HepG2 (cell line): ENCODE measurements around the gene JAG1. TPM values are rescaled to one million over a fixed set of nuclear protein-coding genes. Genes with fewer than 3 reads are reported as not detected.

Experiments used
- ADNP ChIP-seq: sonication (generic); formaldehyde crosslinking; IDR thresholded peaks from 2 replicates; pipeline ENCODE4 v1.4.0; 2020; ENCODE audit warnings: missing genetic modification reagents
- CBX2 ChIP-seq, 2 experiments: fragments of 200-600 bp in 1 of 2; sonication (generic); formaldehyde crosslinking in 1 of 2; IDR thresholded peaks; 2 replicates each; pipeline versions ENCODE4 v1.7.0 to v1.8.1; 2018 to 2022; ENCODE audit warnings: low read depth in 2 of 2, low read length in 1 of 2, mild to moderate bottlenecking in 1 of 2, missing genetic modification reagents in 1 of 2
- FOXA1 ChIP-seq, 2 experiments: fragments of 450-650 bp in 1 of 2; sonication (generic) in 1 of 2; formaldehyde crosslinking in 1 of 2; IDR thresholded peaks; 2 replicates each; pipeline versions ENCODE4 v1.4.0 to v1.6.1; 2016 to 2020; ENCODE audit warnings: missing genetic modification reagents in 1 of 2
- HNF4A ChIP-seq: sonication (generic); formaldehyde crosslinking; IDR thresholded peaks from 2 replicates; pipeline ENCODE4 v1.4.0; 2020; ENCODE audit warnings: missing genetic modification reagents
- MZF1 ChIP-seq: sonication (generic); formaldehyde crosslinking; IDR thresholded peaks from 2 replicates; pipeline ENCODE4 v1.8.1; 2023; ENCODE audit warnings: mild to moderate bottlenecking, missing genetic modification reagents, borderline replicate concordance
- NFKB2 ChIP-seq: sonication (generic); formaldehyde crosslinking; IDR thresholded peaks from 2 replicates; pipeline ENCODE4 v1.4.0; 2020; ENCODE audit warnings: missing genetic modification reagents, borderline replicate concordance
- PRPF4 ChIP-seq: fragments of 200-400 bp; formaldehyde crosslinking; IDR thresholded peaks from 2 replicates; pipeline ENCODE4 v1.6.1; 2016; ENCODE audit warnings: low read length, low read depth; ENCODE audit not compliant: poor library complexity, severe bottlenecking
- THAP11 ChIP-seq: IDR thresholded peaks from 2 replicates; pipeline ENCODE4 v1.6.1; 2016; ENCODE audit warnings: missing biosample characterization, missing genetic modification reagents
- TRIM24 ChIP-seq: sonication (generic); formaldehyde crosslinking; IDR thresholded peaks from 2 replicates; pipeline ENCODE4 v1.8.0; 2022; ENCODE audit warnings: mild to moderate bottlenecking, missing genetic modification reagents
- ZFAT ChIP-seq: sonication (generic); formaldehyde crosslinking; conservative IDR thresholded peaks from 2 replicates; pipeline ENCODE4 v1.8.1; 2023; ENCODE audit warnings: missing genetic modification reagents, inconsistent platforms
- ZFY ChIP-seq: sonication (generic); formaldehyde crosslinking; IDR thresholded peaks from 2 replicates; pipeline ENCODE4 v1.4.0; 2020; ENCODE audit warnings: missing genetic modification reagents
- ZNF567 ChIP-seq: sonication (generic); formaldehyde crosslinking; IDR thresholded peaks from 2 replicates; pipeline ENCODE4 v1.8.1; 2023; ENCODE audit warnings: mild to moderate bottlenecking, missing genetic modification reagents, borderline replicate concordance
- ZNF615 ChIP-seq: sonication (generic); formaldehyde crosslinking; IDR thresholded peaks from 2 replicates; pipeline ENCODE4 v1.5.0; 2020; ENCODE audit warnings: mild to moderate bottlenecking, missing genetic modification reagents, borderline replicate concordance
- ZNF672 ChIP-seq: sonication (generic); formaldehyde crosslinking; IDR thresholded peaks from 2 replicates; pipeline ENCODE4 v1.8.1; 2022; ENCODE audit warnings: missing genetic modification reagents
- ZZZ3 ChIP-seq: sonication (generic); formaldehyde crosslinking; IDR thresholded peaks from 2 replicates; pipeline ENCODE4 v1.4.0; 2020; ENCODE audit warnings: missing genetic modification reagents, mild to moderate bottlenecking, borderline replicate concordance
- polyA plus RNA-seq, 8 experiments: library from polyadenylated mRNA; depleted of rRNA in 3 of 8; stranded (reverse) in 7 of 8; unstranded in 1 of 8; fragments of >200 nt; fragmentation: Illumina TruSeq in 4 of 8; extraction: Trizol in 4 of 8; gene quantifications; 2 replicates each; pipeline versions ENCODE4 v1.2.1 to v1.2.3, GENCODE V29; 2011 to 2016; ENCODE audit warnings: low read depth in 4 of 8, missing spikeins in 1 of 8, mixed read lengths in 1 of 8; ENCODE audit not compliant: insufficient read depth in 1 of 8
- total RNA-seq, 5 experiments: library from RNA; depleted of rRNA; stranded (reverse); fragments of >200 nt; fragmentation: Illumina TruSeq; extraction: Trizol; gene quantifications; 2 replicates each; pipeline ENCODE4 v1.2.3, GENCODE V29; 2016; ENCODE audit warnings: low read depth in 1 of 5
- TF ChIP-seq, protein P1 (sequence below): sonication (generic); formaldehyde crosslinking; IDR thresholded peaks from 2 replicates; pipeline ENCODE4 v1.5.0; 2020; ENCODE audit warnings: mild to moderate bottlenecking, missing genetic modification reagents
- TF ChIP-seq, protein P2 (sequence below): sonication (generic); formaldehyde crosslinking; IDR thresholded peaks from 2 replicates; pipeline ENCODE4 v1.5.0; 2020; ENCODE audit warnings: missing genetic modification reagents, mild to moderate bottlenecking, borderline replicate concordance
- TF ChIP-seq, protein P3 (sequence below): sonication (generic); formaldehyde crosslinking; IDR thresholded peaks from 2 replicates; pipeline ENCODE4 v1.8.0; 2022; ENCODE audit warnings: mild to moderate bottlenecking, missing genetic modification reagents, moderate library complexity
- TF ChIP-seq, protein P4 (sequence below): sonication (generic); formaldehyde crosslinking; IDR thresholded peaks from 2 replicates; pipeline ENCODE4 v1.4.0; 2020; ENCODE audit warnings: missing genetic modification reagents

JAG1 gene
- total and polyA plus RNA-seq, 2 of the 13 experiments (the other 11 are each of a cell fraction or from before 2014, with no cell fraction given) = 47.1 to 56.3 TPM

DNA sequence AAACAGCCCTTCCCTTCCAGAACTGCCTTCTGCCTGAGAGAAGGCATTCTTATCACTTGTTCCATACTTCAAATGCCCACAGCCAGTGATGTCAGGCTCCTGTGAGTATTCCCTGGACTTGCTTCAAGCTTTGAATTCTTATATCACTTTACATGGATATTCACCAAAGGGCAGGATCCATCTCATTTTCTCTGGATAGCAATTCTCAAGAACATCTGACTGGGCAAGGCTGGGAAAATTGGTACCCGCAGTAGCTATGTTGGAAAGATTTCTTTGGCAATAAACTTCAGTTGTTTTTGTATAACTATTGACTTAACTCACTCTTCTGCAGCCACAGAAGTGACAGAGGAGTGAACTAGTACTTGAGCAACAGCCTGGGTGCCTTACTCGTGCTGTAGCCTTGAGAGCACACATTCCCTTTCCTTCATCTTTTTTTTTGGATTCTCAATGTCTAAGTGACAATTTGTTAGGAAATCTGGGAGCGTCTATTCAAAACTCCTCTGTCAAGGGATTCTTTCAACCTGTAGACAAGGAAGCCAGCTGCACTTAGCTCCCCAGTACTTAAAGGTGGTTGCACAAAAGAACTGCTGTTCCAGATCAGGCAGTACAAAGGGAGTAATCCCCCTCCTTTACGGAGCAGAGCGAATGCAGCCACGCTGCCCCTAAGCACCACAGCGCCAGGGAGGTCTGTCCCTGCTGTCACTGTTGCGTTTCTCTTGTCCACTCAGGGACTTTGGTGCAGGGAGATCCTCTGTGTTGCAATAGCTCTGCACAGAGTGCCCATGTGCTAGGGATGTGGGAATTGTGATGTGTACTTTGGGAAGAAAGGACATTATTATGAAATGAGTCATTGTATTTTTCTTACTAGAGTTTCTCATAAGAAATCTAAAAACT, 69.6 kb downstream of the JAG1 start (continued):
- TF ChIP-seq, protein P1, sequence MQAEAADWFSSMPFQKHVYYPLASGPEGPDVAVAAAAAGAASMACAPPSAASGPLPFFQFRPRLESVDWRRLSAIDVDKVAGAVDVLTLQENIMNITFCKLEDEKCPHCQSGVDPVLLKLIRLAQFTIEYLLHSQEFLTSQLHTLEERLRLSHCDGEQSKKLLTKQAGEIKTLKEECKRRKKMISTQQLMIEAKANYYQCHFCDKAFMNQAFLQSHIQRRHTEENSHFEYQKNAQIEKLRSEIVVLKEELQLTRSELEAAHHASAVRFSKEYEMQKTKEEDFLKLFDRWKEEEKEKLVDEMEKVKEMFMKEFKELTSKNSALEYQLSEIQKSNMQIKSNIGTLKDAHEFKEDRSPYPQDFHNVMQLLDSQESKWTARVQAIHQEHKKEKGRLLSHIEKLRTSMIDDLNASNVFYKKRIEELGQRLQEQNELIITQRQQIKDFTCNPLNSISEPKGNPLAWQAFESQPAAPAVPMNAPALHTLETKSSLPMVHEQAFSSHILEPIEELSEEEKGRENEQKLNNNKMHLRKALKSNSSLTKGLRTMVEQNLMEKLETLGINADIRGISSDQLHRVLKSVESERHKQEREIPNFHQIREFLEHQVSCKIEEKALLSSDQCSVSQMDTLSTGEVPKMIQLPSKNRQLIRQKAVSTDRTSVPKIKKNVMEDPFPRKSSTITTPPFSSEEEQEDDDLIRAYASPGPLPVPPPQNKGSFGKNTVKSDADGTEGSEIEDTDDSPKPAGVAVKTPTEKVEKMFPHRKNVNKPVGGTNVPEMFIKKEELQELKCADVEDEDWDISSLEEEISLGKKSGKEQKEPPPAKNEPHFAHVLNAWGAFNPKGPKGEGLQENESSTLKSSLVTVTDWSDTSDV (CRISPR knock-in tag) = no peak
- TF ChIP-seq ZZZ3 (CRISPR knock-in tag) (peak; percentile 83; the same call in 1 of the 2 replicates), ZNF567 (CRISPR knock-in tag) (peak; percentile 82; the same call in 1 of the 2 replicates), MZF1 (CRISPR knock-in tag) (peak; percentile 100), THAP11 (CRISPR knock-in tag) (peak; percentile 88), NFKB2 (CRISPR knock-in tag) (peak; percentile 66; the same call in 1 of the 2 replicates), ZFY (no peak), CBX2 (IDR thresholded peaks at IDR 0.05; ENCODE audit: low read depth, low read length) (no peak), CBX2 (CRISPR knock-in tag; IDR thresholded peaks at IDR 0.05; ENCODE audit: low read depth) (no peak), ADNP (CRISPR knock-in tag) (no peak), HNF4A (CRISPR knock-in tag) (peak; percentile 95), FOXA1 (IDR thresholded peaks at IDR 0.05) (no peak), FOXA1 (CRISPR knock-in tag; IDR thresholded peaks at IDR 0.05) (peak; percentile 97), ZFAT (CRISPR knock-in tag) (no peak), ZNF672 (CRISPR knock-in tag) (no peak), TRIM24 (CRISPR knock-in tag) (peak; percentile 96; the same call in 1 of the 2 replicates), ZNF615 (CRISPR knock-in tag) (peak; percentile 27; the same call in 1 of the 2 replicates), PRPF4 (no peak)
- TF ChIP-seq, protein P2, sequence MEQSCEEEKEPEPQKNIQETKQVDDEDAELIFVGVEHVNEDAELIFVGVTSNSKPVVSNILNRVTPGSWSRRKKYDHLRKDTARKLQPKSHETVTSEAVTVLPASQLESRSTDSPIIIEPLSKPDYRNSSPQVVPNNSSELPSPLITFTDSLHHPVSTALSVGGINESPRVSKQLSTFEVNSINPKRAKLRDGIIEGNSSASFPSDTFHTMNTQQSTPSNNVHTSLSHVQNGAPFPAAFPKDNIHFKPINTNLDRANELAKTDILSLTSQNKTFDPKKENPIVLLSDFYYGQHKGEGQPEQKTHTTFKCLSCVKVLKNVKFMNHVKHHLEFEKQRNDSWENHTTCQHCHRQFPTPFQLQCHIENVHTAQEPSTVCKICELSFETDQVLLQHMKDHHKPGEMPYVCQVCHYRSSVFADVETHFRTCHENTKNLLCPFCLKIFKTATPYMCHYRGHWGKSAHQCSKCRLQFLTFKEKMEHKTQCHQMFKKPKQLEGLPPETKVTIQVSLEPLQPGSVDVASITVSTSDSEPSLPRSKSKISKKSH (CRISPR knock-in tag) = no peak
- TF ChIP-seq, protein P3, sequence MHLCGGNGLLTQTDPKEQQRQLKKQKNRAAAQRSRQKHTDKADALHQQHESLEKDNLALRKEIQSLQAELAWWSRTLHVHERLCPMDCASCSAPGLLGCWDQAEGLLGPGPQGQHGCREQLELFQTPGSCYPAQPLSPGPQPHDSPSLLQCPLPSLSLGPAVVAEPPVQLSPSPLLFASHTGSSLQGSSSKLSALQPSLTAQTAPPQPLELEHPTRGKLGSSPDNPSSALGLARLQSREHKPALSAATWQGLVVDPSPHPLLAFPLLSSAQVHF (CRISPR knock-in tag) = no peak
- TF ChIP-seq, protein P4, sequence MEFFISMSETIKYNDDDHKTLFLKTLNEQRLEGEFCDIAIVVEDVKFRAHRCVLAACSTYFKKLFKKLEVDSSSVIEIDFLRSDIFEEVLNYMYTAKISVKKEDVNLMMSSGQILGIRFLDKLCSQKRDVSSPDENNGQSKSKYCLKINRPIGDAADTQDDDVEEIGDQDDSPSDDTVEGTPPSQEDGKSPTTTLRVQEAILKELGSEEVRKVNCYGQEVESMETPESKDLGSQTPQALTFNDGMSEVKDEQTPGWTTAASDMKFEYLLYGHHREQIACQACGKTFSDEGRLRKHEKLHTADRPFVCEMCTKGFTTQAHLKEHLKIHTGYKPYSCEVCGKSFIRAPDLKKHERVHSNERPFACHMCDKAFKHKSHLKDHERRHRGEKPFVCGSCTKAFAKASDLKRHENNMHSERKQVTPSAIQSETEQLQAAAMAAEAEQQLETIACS (CRISPR knock-in tag) = no peak
